Measurements from ENCODE around the gene KIRREL3.
"Not testable (repeated sequence)": the region's sequence is repeated elsewhere in the genome, so short reads cannot be mapped to it uniquely, and the experiment has no call there.

Gene KIRREL3

DNA sequence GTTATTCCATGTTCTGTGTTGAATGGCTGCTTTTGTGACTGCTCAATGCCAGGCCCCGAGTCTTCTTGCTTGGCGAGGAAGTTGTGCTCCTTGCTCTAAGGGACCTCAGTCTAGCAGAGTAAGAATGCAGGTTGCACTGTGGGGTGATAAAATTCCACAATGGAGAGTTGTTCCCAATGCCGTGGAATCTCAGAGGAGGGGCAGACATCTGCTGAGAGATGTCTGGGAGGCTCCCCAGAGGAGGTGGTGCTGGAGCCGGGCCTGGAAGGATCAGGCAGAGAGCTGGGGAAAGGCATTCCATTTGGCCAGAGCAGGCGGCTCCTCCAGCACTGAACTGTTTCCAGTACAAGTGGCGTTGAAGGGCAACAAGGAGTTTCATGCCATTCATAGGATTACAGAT lies 589.9 kb downstream of the KIRREL3 start:
- no peak for DNase-seq

DNA sequence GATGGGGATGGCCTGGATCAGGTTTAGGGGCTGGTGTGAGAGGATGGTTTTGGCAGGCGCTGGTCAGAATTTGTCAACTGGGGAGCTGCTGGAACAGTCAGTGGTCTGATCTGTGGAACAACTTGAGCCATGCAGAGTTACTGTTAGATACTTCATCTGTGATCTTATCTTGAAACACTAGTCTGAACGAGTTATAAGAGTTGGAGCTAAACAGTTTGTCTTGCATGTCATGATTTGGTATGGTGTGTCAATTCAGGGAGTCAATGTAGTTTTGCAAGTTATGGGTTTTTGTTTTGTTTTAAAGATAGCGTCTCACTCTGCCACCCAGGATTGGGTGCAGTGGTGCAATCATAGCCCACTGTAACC lies 591.0 kb downstream of the KIRREL3 start:
- DNase-seq, result no peak

DNA sequence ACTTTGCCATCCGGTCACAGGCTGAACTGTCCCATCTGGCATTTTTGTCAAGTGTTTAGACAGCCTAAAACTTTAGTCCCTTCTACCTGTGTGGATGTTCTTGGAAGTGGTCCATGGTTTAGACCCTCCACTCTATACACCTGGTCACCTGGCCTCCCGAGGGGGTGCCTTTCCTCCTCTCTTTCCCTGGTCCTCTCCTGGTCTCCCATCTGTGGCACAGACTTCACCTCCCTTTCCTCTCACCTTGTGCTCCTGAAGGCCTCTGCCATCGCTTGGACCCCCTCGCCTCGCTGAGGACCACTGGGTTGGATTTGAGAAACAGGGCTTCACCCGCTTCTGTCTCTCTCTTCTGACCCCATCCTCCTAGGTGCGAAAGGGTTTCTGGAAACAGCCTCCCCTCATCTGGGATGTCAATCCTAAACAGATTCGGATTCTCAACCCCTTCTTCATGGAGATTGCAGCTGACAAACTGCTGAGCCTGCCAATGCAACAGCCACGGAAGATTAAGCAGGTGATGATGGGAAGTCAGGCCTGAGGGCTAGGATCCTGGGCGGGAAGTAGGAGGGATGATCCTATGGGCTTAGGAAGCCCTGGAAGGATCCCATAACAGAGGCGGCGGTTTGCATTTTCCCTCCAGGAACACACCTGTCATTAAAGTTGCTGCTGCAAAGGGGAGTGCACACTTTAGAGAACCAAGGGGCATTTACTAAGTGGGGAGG lies 591.5 kb downstream of the KIRREL3 start:
- no peak for DNase-seq

DNA sequence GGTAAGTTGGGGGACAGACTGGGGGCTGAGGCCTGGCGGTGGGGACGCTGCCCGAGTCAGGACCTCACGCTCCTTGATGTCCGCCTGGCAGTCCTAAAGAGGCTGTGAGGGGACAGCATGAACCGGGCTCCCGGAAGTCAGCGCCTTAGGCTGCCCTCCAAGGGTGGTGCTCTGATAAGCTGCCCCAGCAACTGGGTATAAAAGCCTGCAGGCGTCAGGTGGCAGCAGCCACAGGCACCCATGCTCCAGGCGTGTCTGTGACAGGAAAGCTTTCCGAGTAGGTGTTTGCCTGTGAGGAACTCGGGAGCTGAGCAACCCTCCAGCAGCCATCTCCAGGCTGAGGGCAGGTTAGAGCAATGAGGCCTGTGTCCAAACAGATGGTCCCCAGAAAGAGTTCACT lies 592.1 kb downstream of the KIRREL3 start:
- no peak for DNase-seq

DNA sequence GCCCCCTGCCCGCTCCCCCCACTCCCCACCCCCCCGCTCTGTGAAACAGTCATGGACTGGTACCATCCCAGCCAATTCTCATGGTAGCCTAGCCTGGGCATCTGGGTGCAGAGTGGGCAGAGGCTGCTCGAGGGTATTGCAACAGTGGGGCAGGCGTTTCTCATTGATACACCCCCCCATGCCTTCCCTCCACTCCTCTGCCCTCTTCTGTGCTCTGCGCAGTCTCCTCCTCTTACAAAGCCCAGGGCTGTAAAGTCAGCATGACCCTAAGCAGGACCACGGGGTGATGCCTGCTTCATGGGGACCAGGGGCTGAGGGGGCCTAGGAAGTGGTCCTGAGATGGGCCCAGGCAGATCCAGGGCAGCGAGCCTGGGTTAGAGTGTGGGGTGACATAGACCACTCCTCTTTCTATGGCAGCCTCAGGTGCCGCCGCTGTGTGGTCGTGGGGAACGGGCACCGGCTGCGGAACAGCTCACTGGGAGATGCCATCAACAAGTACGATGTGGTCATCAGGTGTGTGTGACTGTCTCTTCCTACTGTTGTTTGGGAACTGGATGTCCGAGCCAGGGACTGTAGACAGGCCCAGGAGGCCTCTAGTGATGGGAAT lies 592.8 kb downstream of the KIRREL3 start:
- no peak for DNase-seq

DNA sequence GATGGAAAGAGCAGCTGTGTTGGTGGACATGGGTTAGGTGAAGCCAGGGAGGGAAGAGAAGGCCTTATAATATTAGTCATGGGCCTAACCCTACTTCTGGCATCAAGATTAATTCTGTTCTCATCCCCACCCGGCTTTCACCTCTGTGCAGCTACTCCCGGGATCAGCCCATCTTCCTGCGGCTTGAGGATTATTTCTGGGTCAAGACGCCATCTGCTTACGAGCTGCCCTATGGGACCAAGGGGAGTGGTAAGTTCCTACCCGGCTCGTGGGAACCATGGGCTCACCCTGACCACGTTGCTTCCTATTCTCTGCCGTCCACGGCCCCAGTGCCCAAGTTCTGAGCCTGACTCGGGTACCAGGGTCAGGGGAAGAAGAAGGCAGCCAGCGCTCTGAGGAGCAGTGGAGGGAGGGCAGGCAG lies 593.5 kb downstream of the KIRREL3 start:
- DNase-seq, result no peak

DNA sequence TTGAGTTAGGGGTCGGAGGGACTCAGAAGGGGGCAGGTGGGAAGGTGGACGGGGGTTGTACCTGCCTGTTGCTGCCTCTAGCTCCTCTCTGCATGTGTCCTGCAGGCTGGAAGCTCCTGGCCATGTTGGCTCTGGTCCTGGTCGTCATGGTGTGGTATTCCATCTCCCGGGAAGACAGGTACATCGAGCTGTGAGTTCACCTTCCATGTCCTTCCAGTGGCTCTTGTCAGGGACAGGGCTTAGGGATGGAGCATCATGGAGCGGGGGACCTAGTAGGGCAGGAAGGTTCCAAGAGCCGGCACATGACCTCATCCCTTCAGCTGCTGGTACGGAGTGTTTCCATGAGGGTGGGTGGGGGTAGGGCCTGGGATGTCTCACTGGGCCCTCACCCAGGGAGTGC lies 594.2 kb downstream of the KIRREL3 start:
- DNase-seq, result no peak

DNA sequence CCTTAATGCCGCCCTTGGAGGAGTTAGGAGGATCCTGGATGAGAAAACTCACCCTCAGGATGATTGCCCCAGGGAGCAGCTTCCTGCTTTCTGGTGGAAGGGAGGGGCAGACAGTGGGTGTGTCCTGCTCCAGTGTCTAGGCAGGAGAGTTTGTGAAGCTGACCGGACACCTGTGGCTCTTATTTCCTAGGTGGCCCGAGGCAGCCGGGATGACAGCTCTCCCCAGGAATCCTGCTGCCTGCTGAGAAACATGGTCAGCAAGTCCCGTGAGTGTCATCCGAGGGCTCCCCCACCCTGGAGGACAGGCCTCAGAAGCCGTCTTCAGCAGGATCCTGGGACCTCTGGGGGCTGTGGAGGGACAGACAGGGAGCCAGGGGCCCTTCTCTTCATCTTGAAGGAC lies 594.7 kb downstream of the KIRREL3 start:
- DNase-seq, result no peak

DNA sequence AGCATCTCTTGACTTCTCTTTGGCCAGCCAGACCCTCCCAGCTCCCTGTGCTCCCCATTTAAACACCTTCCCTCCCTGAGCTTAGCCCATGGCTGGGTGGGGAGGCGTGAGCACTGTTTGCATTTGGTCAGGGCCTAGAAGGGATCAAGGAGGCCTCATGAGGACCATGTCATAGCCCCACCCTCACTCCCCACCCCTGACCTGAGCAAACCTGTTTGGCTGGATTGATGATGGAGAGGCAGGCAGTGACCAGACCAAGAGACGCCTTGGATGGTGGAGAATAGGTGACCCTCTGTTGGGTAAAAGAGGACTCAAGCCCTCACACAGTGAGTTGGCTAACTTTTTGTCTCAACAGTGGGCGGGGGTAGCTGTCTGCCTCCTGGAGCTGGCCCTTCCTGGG lies 595.2 kb downstream of the KIRREL3 start:
- DNase-seq, result no peak

DNA sequence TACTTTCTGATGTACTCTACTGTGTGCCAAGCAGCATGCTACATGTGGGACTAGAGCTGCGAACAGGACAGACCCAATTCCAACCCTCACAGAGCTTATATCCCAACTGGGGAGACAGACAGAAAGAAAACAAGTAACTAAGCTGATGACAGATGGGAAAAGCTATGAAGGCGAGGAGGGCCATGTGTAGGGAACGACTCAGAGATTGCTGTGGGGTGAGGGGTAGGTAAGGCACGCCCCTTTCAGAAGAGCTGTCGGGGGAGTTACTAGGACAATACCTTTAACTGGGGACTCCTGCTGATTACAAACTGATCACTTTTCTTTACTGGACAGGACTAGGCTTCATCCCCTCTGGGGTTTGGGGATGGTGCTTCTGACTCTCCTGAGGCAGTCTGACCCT lies 596.2 kb downstream of the KIRREL3 start:
- DNase-seq, result no peak

DNA sequence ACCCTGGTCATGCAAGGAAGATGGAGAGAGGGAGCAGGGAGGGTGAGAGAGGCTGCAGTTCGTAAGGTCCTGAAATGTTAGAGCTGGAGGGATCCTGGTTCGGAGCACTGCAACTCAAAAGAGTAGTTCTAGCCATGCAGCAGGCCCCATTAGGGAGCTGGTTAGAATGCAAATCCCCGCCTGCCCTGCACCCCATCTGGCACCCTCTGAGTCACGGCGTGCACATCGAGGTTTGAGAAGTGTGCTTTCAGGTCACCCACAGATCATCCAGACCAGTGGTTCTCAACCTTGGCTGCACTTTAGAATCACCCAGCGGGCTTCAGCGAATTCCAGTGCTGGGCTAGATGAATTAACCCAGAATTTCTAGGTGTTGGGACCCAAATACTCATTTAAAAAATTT lies 596.9 kb downstream of the KIRREL3 start:
- no peak for DNase-seq

DNA sequence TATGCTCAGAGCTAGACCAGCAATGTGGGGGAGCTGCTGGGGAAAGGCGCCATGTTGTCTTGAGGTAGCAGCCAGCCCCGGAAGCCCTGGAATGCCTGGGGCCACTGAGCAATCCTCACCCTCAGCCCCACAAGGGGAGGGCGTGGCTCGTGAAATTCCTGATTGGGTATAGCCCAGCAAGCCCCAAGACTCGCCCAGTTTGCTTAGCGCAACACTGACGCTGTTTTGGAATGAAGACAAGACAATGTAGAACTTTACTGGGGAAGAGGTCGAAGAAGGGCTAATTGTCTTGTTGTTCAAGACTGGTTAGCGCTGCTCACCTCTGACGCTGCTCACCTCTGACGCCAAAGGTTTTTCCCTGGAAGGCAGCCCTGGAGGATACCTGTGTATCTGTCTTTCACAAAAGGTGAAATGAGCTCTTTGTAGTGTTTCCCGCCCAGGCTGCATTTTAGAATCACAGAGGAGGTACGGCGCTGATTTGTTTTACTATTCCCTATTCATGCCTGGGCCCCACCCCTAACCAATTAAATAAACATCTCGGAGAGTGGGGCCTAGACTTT lies 597.5 kb downstream of the KIRREL3 start:
- no peak for DNase-seq

DNA sequence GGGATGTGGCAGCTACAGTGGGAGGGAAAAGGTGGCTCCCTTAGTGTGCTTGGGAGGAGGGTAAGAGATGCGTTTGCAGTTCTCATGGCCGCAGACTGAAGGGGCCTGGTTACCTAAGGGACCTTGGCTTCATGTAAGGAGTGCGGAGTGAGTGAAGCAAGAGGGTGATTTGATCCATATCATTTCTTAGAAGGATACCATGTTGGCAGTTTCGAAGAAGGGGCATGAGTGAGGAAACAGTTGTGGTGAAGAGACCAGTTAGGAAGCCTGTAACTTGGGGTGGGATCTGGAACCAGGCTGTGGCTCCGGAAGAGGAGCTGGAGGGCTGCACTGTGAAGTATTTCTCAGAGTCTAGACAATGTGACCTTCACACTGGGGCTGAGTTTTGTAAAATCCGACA lies 600.1 kb downstream of the KIRREL3 start:
- no peak for DNase-seq

DNA sequence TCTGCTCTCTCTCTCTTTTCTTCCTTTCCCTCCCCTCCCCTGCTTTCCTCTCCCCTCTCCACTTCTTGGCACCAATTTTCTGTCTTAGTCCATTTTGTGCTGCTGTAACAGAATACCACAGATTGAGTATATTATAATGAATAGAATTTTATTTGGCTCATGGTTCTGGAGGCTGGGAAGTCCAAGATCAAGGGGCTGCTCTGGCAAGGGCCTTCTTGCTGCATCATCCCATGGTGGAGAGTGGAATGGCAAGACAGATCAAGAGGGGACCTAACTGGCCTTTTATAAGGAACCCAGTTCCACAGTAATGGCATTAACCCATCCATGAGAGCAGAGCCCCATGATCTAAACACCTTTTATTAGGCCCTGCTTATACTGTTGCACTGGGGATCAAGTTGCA lies 600.6 kb downstream of the KIRREL3 start:
- no peak for DNase-seq

DNA sequence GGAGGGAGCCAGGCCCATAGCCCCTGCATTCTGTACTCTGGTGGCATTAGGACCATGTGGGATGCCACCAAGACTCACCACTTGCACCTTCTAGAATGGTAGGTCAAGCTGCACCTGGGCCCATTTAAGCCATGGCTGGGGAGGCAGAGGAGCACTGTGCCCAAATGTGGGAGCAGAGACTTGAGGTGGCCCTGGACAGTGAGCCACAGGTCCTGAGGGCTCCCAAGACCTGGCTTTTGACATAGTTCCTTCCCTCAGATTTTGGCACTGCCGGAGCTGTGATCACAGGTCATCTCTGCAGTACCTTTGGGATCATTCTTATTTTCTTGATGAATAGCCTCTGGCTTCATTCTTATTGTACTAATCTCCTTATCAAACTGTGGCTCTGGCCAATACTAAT lies 601.8 kb downstream of the KIRREL3 start:
- no peak for DNase-seq

DNA sequence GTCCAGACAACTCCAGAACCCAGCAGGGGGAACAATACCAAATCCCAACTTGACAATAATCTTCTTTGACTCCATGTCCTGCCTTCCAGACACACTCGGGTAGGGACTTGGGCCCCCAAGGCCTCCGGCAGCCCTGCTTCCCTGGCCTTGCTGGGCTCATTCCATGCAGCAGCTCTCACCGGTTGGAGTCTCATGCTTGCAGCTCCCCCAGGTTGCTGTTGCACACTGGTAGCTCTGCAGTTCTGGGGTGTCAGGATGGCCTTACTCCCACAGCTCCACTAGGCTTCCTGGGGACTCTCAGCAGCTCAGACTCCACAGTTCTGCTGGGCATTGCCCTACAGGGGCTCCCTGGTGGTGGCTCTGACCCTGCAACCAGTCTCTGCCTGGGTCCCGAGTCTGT lies 602.3 kb downstream of the KIRREL3 start:
- DNase-seq, result no peak

DNA sequence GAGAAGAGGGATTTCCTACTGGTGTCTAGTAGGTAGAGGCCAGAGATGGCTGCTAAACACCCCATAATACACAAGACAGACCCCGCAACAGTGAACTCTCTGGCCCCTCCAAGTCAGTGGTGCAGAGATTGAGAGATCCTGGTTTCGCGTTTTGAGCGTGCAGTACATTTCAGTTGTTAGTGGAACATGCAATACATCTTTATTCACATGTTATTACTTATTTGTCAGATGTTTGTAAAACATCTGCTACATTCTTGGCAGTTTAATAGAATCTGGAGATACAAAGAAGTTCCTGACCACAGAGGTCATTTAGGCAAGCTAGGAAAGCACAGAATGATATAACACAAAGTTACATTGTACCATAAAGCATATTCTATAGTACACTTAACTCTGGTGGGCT lies 603.6 kb downstream of the KIRREL3 start:
- no peak for DNase-seq

DNA sequence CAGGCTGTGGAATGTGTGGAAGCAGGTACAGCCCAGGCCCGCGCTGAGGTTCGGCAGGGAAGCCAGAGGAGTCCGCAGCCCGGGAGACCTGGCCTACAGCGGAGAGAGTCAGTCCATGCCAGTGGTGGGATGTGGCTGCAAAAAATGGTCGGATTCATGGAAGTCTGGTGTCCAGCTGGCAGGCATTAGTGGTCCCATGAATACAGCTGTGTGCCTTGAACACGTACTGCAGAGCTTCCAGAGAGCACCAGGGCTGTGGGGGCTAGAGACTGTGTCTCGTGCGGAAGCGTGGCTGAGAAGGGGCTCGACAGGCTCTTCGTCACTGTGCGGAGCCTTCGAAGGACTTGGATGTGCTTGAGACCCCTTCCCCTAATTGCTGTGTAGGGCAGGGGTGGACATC lies 604.3 kb downstream of the KIRREL3 start:
- not testable (repeated sequence) for DNase-seq

DNA sequence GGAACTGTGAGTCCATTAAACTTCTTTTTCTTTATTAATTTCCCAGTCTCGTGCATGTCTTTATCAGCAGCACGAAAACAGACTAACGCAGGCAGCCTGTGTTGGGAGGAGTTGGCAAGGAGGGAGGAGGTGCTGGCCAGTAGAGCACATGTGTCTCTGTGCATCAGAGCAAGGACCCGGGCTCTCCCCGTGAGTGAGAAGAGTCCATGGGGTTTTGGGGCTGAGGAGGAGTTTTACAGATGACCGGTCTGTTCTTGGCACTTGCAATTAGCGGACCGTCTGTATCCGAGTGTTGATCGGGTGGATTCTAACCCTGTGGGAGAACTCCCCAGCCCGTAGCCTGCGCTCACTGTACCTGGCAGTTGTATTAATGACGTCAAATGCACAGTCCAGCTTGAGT lies 604.8 kb downstream of the KIRREL3 start:
- DNase-seq, result not testable (repeated sequence)

DNA sequence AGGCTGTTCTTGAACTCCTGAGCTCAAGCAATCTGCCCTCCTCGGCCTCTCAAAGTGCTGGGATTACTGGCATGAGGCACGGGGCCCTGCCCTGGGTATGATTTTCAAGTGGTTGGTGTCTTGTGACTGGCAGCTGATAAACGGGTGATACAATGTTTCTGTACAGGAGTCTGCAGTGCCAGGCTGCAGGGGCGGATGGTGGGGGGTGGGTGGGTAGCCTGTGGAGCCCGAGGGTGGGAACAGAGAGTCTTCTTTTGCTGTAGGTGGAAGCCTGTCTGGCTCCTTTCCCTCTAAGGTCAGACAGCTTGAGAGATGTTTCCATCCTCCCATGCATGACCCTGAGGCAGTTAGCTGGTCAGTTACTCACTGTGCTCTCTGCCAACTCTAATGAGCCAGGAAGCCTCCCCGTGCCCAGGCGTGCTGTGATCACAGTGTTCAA lies 605.9 kb downstream of the KIRREL3 start:
- DNase-seq, result not testable (repeated sequence)

DNA sequence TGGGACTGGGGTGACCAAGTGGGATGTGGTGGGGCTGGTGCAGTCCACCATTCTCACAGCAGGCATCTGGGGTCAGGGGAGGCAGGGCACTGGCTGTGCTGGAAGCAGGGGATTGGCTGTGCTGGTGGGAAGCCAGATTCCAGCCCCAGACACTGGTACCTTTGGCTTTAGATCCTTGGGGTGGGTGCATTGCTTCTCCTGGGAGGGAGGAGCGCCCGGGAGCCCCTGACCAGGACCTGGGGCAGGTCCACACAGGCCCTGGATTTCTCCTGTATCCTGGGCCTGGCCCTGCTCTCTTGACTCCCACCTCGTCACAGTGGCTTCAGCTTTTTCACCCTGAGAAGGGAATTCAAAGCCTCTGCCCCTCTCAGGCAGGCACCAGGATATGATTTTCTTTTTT lies 606.5 kb downstream of the KIRREL3 start:
- no peak for DNase-seq

DNA sequence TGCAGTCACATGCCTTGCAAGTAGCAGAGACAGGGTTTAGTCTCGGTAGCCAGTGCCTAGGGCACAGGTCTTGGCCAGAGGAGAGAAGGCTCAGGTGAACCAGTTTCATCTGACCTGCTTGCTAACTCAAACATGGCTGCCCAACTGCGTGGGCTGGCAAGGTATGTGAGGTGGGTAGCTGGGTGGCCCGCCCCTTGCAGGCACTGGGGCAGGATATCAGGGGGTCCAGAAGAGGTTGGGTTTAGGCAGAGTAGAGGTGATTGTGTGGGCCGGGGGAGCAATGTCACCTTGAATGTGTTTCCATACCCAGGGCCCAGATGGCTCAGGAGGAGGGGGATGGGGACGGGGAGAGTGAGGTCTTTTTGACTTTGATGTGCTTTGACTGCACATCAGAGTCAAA lies 607.4 kb downstream of the KIRREL3 start:
- DNase-seq, result no peak

DNA sequence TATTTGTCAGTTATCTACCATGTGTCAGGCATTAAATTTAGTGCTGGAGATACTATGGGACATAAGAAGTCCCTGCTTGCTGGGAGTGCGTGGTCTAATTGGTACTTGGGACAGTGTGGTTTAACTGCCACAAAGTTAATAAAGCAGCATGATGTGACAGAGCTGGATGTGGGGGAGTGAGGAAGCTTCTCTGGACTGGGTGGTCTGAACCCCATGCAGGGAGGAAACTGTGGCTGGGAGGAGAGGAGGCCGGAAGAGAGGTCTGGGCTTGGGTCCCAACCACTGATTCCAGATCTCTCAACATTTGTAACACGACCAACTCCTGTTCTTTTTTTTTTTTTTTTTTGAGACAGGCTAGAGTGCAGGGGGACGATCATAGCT lies 607.9 kb downstream of the KIRREL3 start:
- DNase-seq, result no peak

DNA sequence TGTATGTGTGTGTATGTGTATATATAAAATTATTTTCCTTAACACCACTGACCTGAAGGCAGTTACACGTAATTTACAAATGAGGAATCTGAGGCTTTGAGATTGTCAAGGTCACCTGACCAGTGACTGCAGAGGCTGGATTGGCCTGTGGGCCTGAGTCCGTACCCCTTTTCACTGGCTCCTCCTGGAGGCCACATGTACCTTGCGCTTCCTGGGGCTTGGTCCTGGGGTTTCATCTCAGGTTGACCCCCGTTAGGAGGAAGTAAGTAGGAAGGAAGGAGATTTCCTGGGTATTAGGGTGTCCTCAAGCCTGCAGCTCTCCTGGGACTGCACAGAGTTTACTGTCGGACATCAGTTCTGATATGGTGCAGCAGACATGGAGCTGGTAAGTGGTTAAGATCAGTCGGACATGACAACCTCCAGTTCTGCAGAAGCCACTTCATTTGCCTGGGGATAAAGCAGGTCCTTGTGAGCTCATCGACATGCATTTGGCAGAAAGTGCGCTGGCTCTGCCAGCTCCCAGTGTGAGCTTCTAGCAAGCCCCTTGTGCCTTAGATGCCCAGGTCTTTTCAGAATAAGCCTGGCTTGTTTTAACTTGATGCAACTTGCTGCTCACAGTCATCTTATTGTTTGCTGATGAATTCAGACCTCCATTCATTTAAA lies 608.5 kb downstream of the KIRREL3 start:
- DNase-seq, result peak; percentile 86

Measured in NCI-H526 treated with DMSO at 0.1 percent for 48 hours (cell line).